GM23338 (cell line): ENCODE data around the gene VWC2. TPM values are rescaled to one million over a fixed set of nuclear protein-coding genes. Genes with fewer than 3 reads are reported as not detected.

ENCODE experiments used
- ATAC-seq: fragments of 200-7000 bp; cut with Tn5 transposase; 3 replicates; pipeline ENCODE4 v1.9.1; 2020
- DNase-seq: peaks from one replicate; pipeline ENCODE4 v3.0.0-alpha.2; 2015; ENCODE audit warnings: low spot score
- H2AFZ ChIP-seq: fragments of 200-600 bp; sonication (generic); 2 replicates; pipeline ENCODE4 v1.8.0; 2016; ENCODE audit warnings: antibody characterized with exemption, mild to moderate bottlenecking, moderate library complexity
- H3F3A ChIP-seq: fragments of 200-600 bp; sonication (generic); replicated peaks from 2 replicates; pipeline ENCODE4 v1.8.0; 2017; ENCODE audit warnings: antibody characterized with exemption, mixed run types, low read depth
- H3K27ac ChIP-seq: fragments of 200-600 bp; sonication (generic); 2 replicates; pipeline ENCODE4 v1.6.1; 2016; ENCODE audit warnings: low read depth
- H3K27me3 ChIP-seq: fragments of 200-600 bp; sonication (generic); 2 replicates; pipeline ENCODE4 v1.8.0; 2016; ENCODE audit warnings: mild to moderate bottlenecking, mixed run types, moderate library complexity; ENCODE audit not compliant: insufficient read depth
- H3K36me3 ChIP-seq: fragments of 200-600 bp; sonication (generic); 2 replicates; pipeline ENCODE4 v1.8.0; 2016; ENCODE audit warnings: mild to moderate bottlenecking; ENCODE audit not compliant: insufficient read depth
- H3K4me1 ChIP-seq: fragments of 200-600 bp; sonication (generic); 2 replicates; pipeline ENCODE4 v1.8.0; 2016; ENCODE audit warnings: mild to moderate bottlenecking, moderate library complexity; ENCODE audit not compliant: insufficient read depth
- H3K4me2 ChIP-seq: fragments of 200-600 bp; sonication (generic); 2 replicates; pipeline ENCODE4 v1.7.1; 2017; ENCODE audit warnings: mixed run types
- H3K4me3 ChIP-seq: fragments of 200-600 bp; sonication (generic); 2 replicates; pipeline ENCODE4 v1.6.1; 2016; ENCODE audit warnings: mixed run types
- H3K79me2 ChIP-seq: fragments of 200-600 bp; sonication (generic); replicated peaks from 2 replicates; pipeline ENCODE4 v1.8.0; 2017; ENCODE audit warnings: mild to moderate bottlenecking; ENCODE audit not compliant: insufficient read depth
- H3K9me2 ChIP-seq: fragments of 200-600 bp; sonication (generic); 2 replicates; pipeline ENCODE4 v1.8.0; 2017; ENCODE audit not compliant: insufficient read depth
- H4K20me1 ChIP-seq: fragments of 200-600 bp; sonication (generic); replicated peaks from 2 replicates; pipeline ENCODE4 v1.8.0; 2017; ENCODE audit warnings: mild to moderate bottlenecking; ENCODE audit not compliant: insufficient read depth
- H3K27ac Mint-ChIP-seq: 2 replicates; pipeline ENCODE4 v1.8.0; 2020; ENCODE audit warnings: inconsistent platforms, mild to moderate bottlenecking, moderate library complexity, mixed read lengths
- H3K27me3 Mint-ChIP-seq: 3 replicates; pipeline ENCODE4 v1.8.0; 2022; ENCODE audit warnings: low read depth, mild to moderate bottlenecking, moderate library complexity, mixed read lengths, inconsistent platforms; ENCODE audit not compliant: insufficient read depth, poor library complexity
- H3K36me3 Mint-ChIP-seq: 3 replicates; pipeline ENCODE4 v1.8.0; 2021; ENCODE audit warnings: low read depth, mild to moderate bottlenecking, inconsistent platforms, moderate library complexity, mixed read lengths
- H3K4me1 Mint-ChIP-seq: 3 replicates; pipeline ENCODE4 v1.8.0; 2020; ENCODE audit warnings: mild to moderate bottlenecking, inconsistent platforms, mixed read lengths
- H3K4me3 Mint-ChIP-seq: 3 replicates; pipeline ENCODE4 v1.8.0; 2021; ENCODE audit warnings: moderate library complexity, mild to moderate bottlenecking, inconsistent platforms, mixed read lengths
- H3K9me3 Mint-ChIP-seq: 3 replicates; pipeline ENCODE4 v1.8.0; 2020; ENCODE audit warnings: moderate library complexity, mild to moderate bottlenecking, inconsistent platforms, mixed read lengths
- EZH2 ChIP-seq: fragments of 200-600 bp; sonication (generic); IDR thresholded peaks from one replicate; pipeline ENCODE4 v1.8.0; 2017; ENCODE audit warnings: antibody characterized with exemption, mild to moderate bottlenecking, low read depth; ENCODE audit not compliant: unreplicated experiment
- ZNF114 ChIP-seq: fragments of 250-450 bp; sonication (Bioruptor Pico); IDR thresholded peaks from 2 replicates; pipeline ENCODE4 v1.5.0; 2020; ENCODE audit warnings: mild to moderate bottlenecking, moderate library complexity
- ZNF331 ChIP-seq: fragments of 250-450 bp; sonication (Bioruptor Pico); IDR thresholded peaks from 2 replicates; pipeline ENCODE4 v1.5.0; 2020; ENCODE audit warnings: low read depth, mild to moderate bottlenecking, moderate library complexity
- polyA plus RNA-seq: library from polyadenylated mRNA; unstranded; fragments of >200 nt; fragmentation: Nextera tagmentation; extraction: Ambion mirVana; gene quantifications from 2 replicates; pipeline ENCODE4 v1.2.1, GENCODE V29; 2016
- total RNA-seq: library from RNA; depleted of rRNA; stranded (reverse); fragments of >200 nt; shearing (Covaris generic); gene quantifications from 2 replicates; pipeline ENCODE4 v1.2.3, GENCODE V29; 2014
- TF ChIP-seq, protein P1 (sequence below): IDR thresholded peaks from one replicate; pipeline ENCODE4 v1.6.1; 2018; ENCODE audit warnings: antibody characterized with exemption; ENCODE audit not compliant: unreplicated experiment
- TF ChIP-seq, protein P2 (sequence below), 2 experiments: fragments of 200-600 bp in 1 of 2; sonication (generic) in 1 of 2; conservative IDR thresholded peaks; 2 replicates each; pipeline versions ENCODE4 v1.5.1 to v1.6.1; 2016 to 2017; ENCODE audit warnings: antibody characterized with exemption in 2 of 2, low read depth in 2 of 2, mild to moderate bottlenecking in 2 of 2, moderate library complexity in 1 of 2

Gene VWC2
- total and polyA plus RNA-seq, 2 experiments from 2014 or later, result 0.15 to 0.45 TPM

DNA sequence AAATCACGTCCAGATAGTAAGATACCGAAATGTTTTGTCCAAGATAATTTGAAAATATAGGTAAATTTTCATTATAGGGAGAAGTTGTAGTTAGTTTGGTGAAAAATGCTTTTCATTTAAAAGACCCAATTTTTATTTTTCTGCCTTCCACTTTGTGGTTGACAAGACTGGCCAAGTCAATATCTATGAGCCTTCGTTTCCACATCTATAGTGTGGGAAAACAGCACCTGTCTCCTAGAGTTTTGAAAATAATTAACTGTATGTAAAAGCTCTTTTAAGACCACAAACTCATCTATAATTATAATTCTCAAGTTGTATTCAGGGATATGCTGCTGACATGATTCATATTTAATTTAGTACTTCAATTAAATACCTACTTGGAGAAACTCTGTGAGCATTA lies 102.8 kb downstream of the VWC2 start:
- no peak overlapping the region for H3K27ac ChIP-seq
- no peaks in the 10 kb centered on the region for H3F3A ChIP-seq
- no peaks in the 10 kb centered on the region for H3K79me2 ChIP-seq
- no peak overlapping the region for H3K27ac Mint-ChIP-seq
- H3K4me2 ChIP-seq, result no peak overlapping the region
- no peaks in the 10 kb centered on the region for H3K4me1 ChIP-seq
- H3K9me2 ChIP-seq, result no peaks in the 10 kb centered on the region
- no peak overlapping the region for H3K4me3 Mint-ChIP-seq
- no peaks in the 10 kb centered on the region for H3K36me3 Mint-ChIP-seq
- no peaks in the 10 kb centered on the region for H3K27me3 ChIP-seq
- H3K27me3 Mint-ChIP-seq, result no peaks in the 10 kb centered on the region
- no peak for ATAC-seq
- H2AFZ ChIP-seq, result no peak overlapping the region
- H3K36me3 ChIP-seq, result no peaks in the 10 kb centered on the region
- H4K20me1 ChIP-seq, result no peaks in the 10 kb centered on the region
- TF ChIP-seq ZNF114, result no peak
- no peak overlapping the region for H3K4me3 ChIP-seq
- H3K9me3 Mint-ChIP-seq, result no peaks in the 10 kb centered on the region
- H3K4me1 Mint-ChIP-seq, result peaks cover 4% of the 10 kb centered on the region; the same call in 1 of the 3 replicates
- no peak for DNase-seq

DNA sequence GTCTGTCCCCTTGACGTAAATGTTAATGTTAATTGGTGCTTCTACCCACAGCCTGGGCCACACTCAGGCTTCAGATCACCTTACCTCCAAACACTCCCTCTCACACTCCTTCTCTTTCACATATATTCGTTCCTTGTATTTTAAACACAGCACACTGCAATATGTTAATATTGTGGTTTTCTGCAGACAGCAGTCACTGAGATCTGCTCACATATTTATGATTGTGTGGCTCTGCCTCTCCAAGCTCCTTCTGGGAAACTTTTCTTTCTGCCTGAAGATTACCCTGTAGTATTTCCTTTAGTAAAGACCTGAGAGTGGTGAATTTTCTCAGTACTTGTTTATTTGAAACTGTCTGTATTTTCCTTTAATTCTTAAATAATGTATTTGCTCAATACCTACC lies 104.7 kb downstream of the VWC2 start:
- Mint-ChIP-seq H3K27me3 (no peaks in the 10 kb centered on the region), H3K4me1 (peaks cover 4% of the 10 kb centered on the region; the same call in 1 of the 3 replicates), H3K27ac (no peak overlapping the region; the same call in 1 of the 2 replicates), H3K9me3 (peaks cover 3% of the 10 kb centered on the region; the same call in 1 of the 3 replicates), H3K4me3 (no peak overlapping the region), H3K36me3 (peaks cover 5% of the 10 kb centered on the region; the same call in 2 of the 3 replicates)
- DNase-seq, result no peak
- no peaks in the 10 kb centered on the region for H4K20me1 ChIP-seq
- H3K4me3 ChIP-seq, result no peak overlapping the region
- H3K4me2 ChIP-seq, result no peak overlapping the region
- no peaks in the 10 kb centered on the region for H3K36me3 ChIP-seq
- no peaks in the 10 kb centered on the region for H3F3A ChIP-seq
- no peaks in the 10 kb centered on the region for H3K79me2 ChIP-seq
- H3K4me1 ChIP-seq, result no peaks in the 10 kb centered on the region
- no peak overlapping the region for H3K27ac ChIP-seq
- no peak for TF ChIP-seq EZH2
- TF ChIP-seq, protein P1, sequence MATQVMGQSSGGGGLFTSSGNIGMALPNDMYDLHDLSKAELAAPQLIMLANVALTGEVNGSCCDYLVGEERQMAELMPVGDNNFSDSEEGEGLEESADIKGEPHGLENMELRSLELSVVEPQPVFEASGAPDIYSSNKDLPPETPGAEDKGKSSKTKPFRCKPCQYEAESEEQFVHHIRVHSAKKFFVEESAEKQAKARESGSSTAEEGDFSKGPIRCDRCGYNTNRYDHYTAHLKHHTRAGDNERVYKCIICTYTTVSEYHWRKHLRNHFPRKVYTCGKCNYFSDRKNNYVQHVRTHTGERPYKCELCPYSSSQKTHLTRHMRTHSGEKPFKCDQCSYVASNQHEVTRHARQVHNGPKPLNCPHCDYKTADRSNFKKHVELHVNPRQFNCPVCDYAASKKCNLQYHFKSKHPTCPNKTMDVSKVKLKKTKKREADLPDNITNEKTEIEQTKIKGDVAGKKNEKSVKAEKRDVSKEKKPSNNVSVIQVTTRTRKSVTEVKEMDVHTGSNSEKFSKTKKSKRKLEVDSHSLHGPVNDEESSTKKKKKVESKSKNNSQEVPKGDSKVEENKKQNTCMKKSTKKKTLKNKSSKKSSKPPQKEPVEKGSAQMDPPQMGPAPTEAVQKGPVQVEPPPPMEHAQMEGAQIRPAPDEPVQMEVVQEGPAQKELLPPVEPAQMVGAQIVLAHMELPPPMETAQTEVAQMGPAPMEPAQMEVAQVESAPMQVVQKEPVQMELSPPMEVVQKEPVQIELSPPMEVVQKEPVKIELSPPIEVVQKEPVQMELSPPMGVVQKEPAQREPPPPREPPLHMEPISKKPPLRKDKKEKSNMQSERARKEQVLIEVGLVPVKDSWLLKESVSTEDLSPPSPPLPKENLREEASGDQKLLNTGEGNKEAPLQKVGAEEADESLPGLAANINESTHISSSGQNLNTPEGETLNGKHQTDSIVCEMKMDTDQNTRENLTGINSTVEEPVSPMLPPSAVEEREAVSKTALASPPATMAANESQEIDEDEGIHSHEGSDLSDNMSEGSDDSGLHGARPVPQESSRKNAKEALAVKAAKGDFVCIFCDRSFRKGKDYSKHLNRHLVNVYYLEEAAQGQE, result no peak
- TF ChIP-seq, protein P2, sequence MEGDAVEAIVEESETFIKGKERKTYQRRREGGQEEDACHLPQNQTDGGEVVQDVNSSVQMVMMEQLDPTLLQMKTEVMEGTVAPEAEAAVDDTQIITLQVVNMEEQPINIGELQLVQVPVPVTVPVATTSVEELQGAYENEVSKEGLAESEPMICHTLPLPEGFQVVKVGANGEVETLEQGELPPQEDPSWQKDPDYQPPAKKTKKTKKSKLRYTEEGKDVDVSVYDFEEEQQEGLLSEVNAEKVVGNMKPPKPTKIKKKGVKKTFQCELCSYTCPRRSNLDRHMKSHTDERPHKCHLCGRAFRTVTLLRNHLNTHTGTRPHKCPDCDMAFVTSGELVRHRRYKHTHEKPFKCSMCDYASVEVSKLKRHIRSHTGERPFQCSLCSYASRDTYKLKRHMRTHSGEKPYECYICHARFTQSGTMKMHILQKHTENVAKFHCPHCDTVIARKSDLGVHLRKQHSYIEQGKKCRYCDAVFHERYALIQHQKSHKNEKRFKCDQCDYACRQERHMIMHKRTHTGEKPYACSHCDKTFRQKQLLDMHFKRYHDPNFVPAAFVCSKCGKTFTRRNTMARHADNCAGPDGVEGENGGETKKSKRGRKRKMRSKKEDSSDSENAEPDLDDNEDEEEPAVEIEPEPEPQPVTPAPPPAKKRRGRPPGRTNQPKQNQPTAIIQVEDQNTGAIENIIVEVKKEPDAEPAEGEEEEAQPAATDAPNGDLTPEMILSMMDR (conservative IDR thresholded peaks at IDR 0.05; ENCODE audit: low read depth in 2 of 2), result no peak
- no peak for TF ChIP-seq ZNF331 (CRISPR knock-in tag)
- no peaks in the 10 kb centered on the region for H3K27me3 ChIP-seq
- peak overlapping the region; percentile 70; the same call in 1 of the 2 replicates for H2AFZ ChIP-seq
- no peak for ATAC-seq
- H3K9me2 ChIP-seq, result no peaks in the 10 kb centered on the region
